ENCODE data around the gene USP10.
"Not testable (repeated sequence)": the region's sequence is repeated elsewhere in the genome, so short reads cannot be mapped to it uniquely, and the experiment has no call there.

USP10 gene

GRCh38 chr16:84690088-84690819, 9.5 kb upstream of the USP10 start:
- H3K27me3 ChIP-seq (ENCODE audit: insufficient read depth, insufficient read length) = no peaks in the 10 kb centered on the region
- no peak overlapping the region for H3K4me3 ChIP-seq (ENCODE audit: insufficient read length, low read depth)
- DNase-seq (ENCODE audit: low read depth, low spot score) = no peak
- no peak overlapping the region for H3K9ac ChIP-seq (ENCODE audit: insufficient read length, low read depth)
- peaks cover 1% of the 10 kb centered on the region for H3K4me1 ChIP-seq (ENCODE audit: insufficient read depth, insufficient read length)
- peaks cover 9% of the 10 kb centered on the region; the same call in 1 of the 2 replicates for H3K9me3 ChIP-seq (ENCODE audit: insufficient read depth, low read length)
- no peaks in the 10 kb centered on the region for H3K36me3 ChIP-seq (ENCODE audit: insufficient read depth, insufficient read length, low read length)
- no peak for TF ChIP-seq YY1 (IDR thresholded peaks at IDR 0.05; ENCODE audit: insufficient read depth, insufficient read length)
- no peak for TF ChIP-seq ZNF274 (IDR thresholded peaks at IDR 0.05; ENCODE audit: low read depth, low read length)
- no peak for TF ChIP-seq SUZ12 (IDR thresholded peaks at IDR 0.05; ENCODE audit: extremely low read depth, insufficient read depth, insufficient read length)

- Histone ChIP-seq H3K36me3 (ENCODE audit: insufficient read depth, insufficient read length, low read length) (no peaks in the 10 kb centered on the region), H3K4me1 (ENCODE audit: insufficient read depth, insufficient read length) (no peaks in the 10 kb centered on the region), H3K9me3 (ENCODE audit: insufficient read depth, low read length) (peaks cover 7% of the 10 kb centered on the region; the same call in 1 of the 2 replicates), H3K4me3 (ENCODE audit: insufficient read length, low read depth) (no peak overlapping the region), H3K9ac (ENCODE audit: insufficient read length, low read depth) (no peak overlapping the region), H3K27me3 (ENCODE audit: insufficient read depth, insufficient read length) (no peaks in the 10 kb centered on the region)
- TF ChIP-seq YY1 (IDR thresholded peaks at IDR 0.05; ENCODE audit: insufficient read depth, insufficient read length) = no peak
- TF ChIP-seq SUZ12 (IDR thresholded peaks at IDR 0.05; ENCODE audit: extremely low read depth, insufficient read depth, insufficient read length) = no peak
- TF ChIP-seq ZNF274 (IDR thresholded peaks at IDR 0.05; ENCODE audit: low read depth, low read length) = no peak
- DNase-seq (ENCODE audit: low read depth, low spot score) = no peak
These were observed 7.2 kb upstream of the USP10 start for GRCh38 chr16:84692451-84693214.

GRCh38 chr16:84693869-84694268, 5.9 kb upstream of the USP10 start:
- not testable (repeated sequence) for H3K9ac ChIP-seq (ENCODE audit: insufficient read length, low read depth); H3K36me3 ChIP-seq (ENCODE audit: insufficient read depth, insufficient read length, low read length); DNase-seq (ENCODE audit: low read depth, low spot score); H3K4me3 ChIP-seq (ENCODE audit: insufficient read length, low read depth); H3K27me3 ChIP-seq (ENCODE audit: insufficient read depth, insufficient read length); H3K4me1 ChIP-seq (ENCODE audit: insufficient read depth, insufficient read length); H3K9me3 ChIP-seq (ENCODE audit: insufficient read depth, low read length)

GRCh38 chr16:84694980-84695379, 4.8 kb upstream of the USP10 start:
- Histone ChIP-seq H3K27me3 (ENCODE audit: insufficient read depth, insufficient read length) (no peaks in the 10 kb centered on the region), H3K4me3 (ENCODE audit: insufficient read length, low read depth) (no peak overlapping the region), H3K9me3 (ENCODE audit: insufficient read depth, low read length) (no peaks in the 10 kb centered on the region), H3K9ac (ENCODE audit: insufficient read length, low read depth) (no peak overlapping the region), H3K36me3 (ENCODE audit: insufficient read depth, insufficient read length, low read length) (no peaks in the 10 kb centered on the region), H3K4me1 (ENCODE audit: insufficient read depth, insufficient read length) (no peaks in the 10 kb centered on the region)
- DNase-seq (ENCODE audit: low read depth, low spot score) = no peak
- TF ChIP-seq YY1 (IDR thresholded peaks at IDR 0.05; ENCODE audit: insufficient read depth, insufficient read length) (no peak), SUZ12 (IDR thresholded peaks at IDR 0.05; ENCODE audit: extremely low read depth, insufficient read depth, insufficient read length) (no peak), ZNF274 (IDR thresholded peaks at IDR 0.05; ENCODE audit: low read depth, low read length) (no peak)

GRCh38 chr16:84699147-84699711, 571 bp upstream of the USP10 start:
- TF ChIP-seq SUZ12 (IDR thresholded peaks at IDR 0.05; ENCODE audit: extremely low read depth, insufficient read depth, insufficient read length) = no peak
- TF ChIP-seq YY1 (IDR thresholded peaks at IDR 0.05; ENCODE audit: insufficient read depth, insufficient read length) = no peak
- no peak for TF ChIP-seq ZNF274 (IDR thresholded peaks at IDR 0.05; ENCODE audit: low read depth, low read length)
- Histone ChIP-seq H3K4me3 (ENCODE audit: insufficient read length, low read depth) (peak overlapping the region; percentile 93), H3K9ac (ENCODE audit: insufficient read length, low read depth) (peak overlapping the region; percentile 84), H3K36me3 (ENCODE audit: insufficient read depth, insufficient read length, low read length) (no peaks in the 10 kb centered on the region), H3K9me3 (ENCODE audit: insufficient read depth, low read length) (no peaks in the 10 kb centered on the region), H3K27me3 (ENCODE audit: insufficient read depth, insufficient read length) (no peaks in the 10 kb centered on the region), H3K4me1 (ENCODE audit: insufficient read depth, insufficient read length) (no peaks in the 10 kb centered on the region)
- no peak for DNase-seq (ENCODE audit: low read depth, low spot score)

GRCh38 chr16:84700446-84701300, 873 bp downstream of the USP10 start:
- TF ChIP-seq ZNF274 (IDR thresholded peaks at IDR 0.05; ENCODE audit: low read depth, low read length) (no peak), YY1 (IDR thresholded peaks at IDR 0.05; ENCODE audit: insufficient read depth, insufficient read length) (no peak), SUZ12 (IDR thresholded peaks at IDR 0.05; ENCODE audit: extremely low read depth, insufficient read depth, insufficient read length) (no peak)

More at GRCh38 chr16:84700446-84701300, 873 bp downstream of the USP10 start:
- Histone ChIP-seq H3K4me3 (ENCODE audit: insufficient read length, low read depth) (peak overlapping the region; percentile 93), H3K9me3 (ENCODE audit: insufficient read depth, low read length) (no peaks in the 10 kb centered on the region), H3K9ac (ENCODE audit: insufficient read length, low read depth) (peak overlapping the region; percentile 97), H3K27me3 (ENCODE audit: insufficient read depth, insufficient read length) (no peaks in the 10 kb centered on the region), H3K4me1 (ENCODE audit: insufficient read depth, insufficient read length) (no peaks in the 10 kb centered on the region), H3K36me3 (ENCODE audit: insufficient read depth, insufficient read length, low read length) (peaks cover 8% of the 10 kb centered on the region)
- DNase-seq (ENCODE audit: low read depth, low spot score) = no peak

All from NT2/D1 (cell line).